ENCODE results near the gene GPR68.
"Not testable (repeated sequence)": the region's sequence is repeated elsewhere in the genome, so short reads cannot be mapped to it uniquely, and the experiment has no call there.

Gene GPR68

GRCh38 chr14:91184559-91184958 lies 59.9 kb downstream of the GPR68 start:
- Histone ChIP-seq H3K4me3 (ENCODE audit: low read length in 2 of 2) (no peak overlapping the region), H3K4me1 (ENCODE audit: control insufficient read depth in 2 of 2, insufficient read depth in 2 of 2, low read length in 2 of 2) (no peaks in the 10 kb centered on the region), H3K27me3 (ENCODE audit: control insufficient read depth in 2 of 2, insufficient read depth in 2 of 2, low read length in 2 of 2) (no peaks in the 10 kb centered on the region), H3K9ac (ENCODE audit: low read depth in 1 of 2, low read length in 2 of 2) (no peak overlapping the region), H3K9me3 (ENCODE audit: control insufficient read depth in 2 of 2, low read length in 2 of 2) (no peaks in the 10 kb centered on the region), H3K36me3 (ENCODE audit: control insufficient read depth in 2 of 2, insufficient read depth in 2 of 2, low read length in 2 of 2) (peaks cover 60 to 65% of the 10 kb centered on the region in 2 donors), H3K27ac (ENCODE audit: low read depth in 2 of 2, low read length in 2 of 2) (no peak overlapping the region)

GRCh38 chr14:91182753-91183152 lies 61.8 kb downstream of the GPR68 start:
- not testable (repeated sequence) for H3K4me1 ChIP-seq (ENCODE audit: control insufficient read depth in 2 of 2, insufficient read depth in 2 of 2, low read length in 2 of 2); H3K4me3 ChIP-seq (ENCODE audit: low read length in 2 of 2); H3K9me3 ChIP-seq (ENCODE audit: control insufficient read depth in 2 of 2, low read length in 2 of 2); H3K27ac ChIP-seq (ENCODE audit: low read depth in 2 of 2, low read length in 2 of 2); H3K9ac ChIP-seq (ENCODE audit: low read depth in 1 of 2, low read length in 2 of 2); H3K27me3 ChIP-seq (ENCODE audit: control insufficient read depth in 2 of 2, insufficient read depth in 2 of 2, low read length in 2 of 2)
- H3K36me3 ChIP-seq (ENCODE audit: control insufficient read depth in 2 of 2, insufficient read depth in 2 of 2, low read length in 2 of 2) = peaks cover 47 to 54% of the 10 kb centered on the region in 2 donors
